ENCODE measurements around the gene BCAP31. TPM values are rescaled to one million over a fixed set of nuclear protein-coding genes. Genes with fewer than 3 reads are reported as not detected.

BCAP31 gene
- total RNA-seq, 1 experiment from 2014 or later, result 289 TPM

- CTCF ChIA-PET, result no interaction called here
- no TSS peak for BruUV-seq (replicated peaks)
- TF ChIP-seq CTCF (conservative IDR thresholded peaks at IDR 0.05; ENCODE audit: low read depth, low read length), result no peak
- TF ChIP-seq EZH2 (IDR thresholded peaks at IDR 0.05; ENCODE audit: low read length, unreplicated experiment), result no peak
- no peak for TF ChIP-seq EZH2phosphoT487 (IDR thresholded peaks at IDR 0.05; ENCODE audit: borderline replicate concordance, low read length)
Measured at GRCh38 chrX:153762626-153763173, 38.5 kb upstream of the BCAP31 start.

GRCh38 chrX:153761863-153762262 lies 37.7 kb upstream of the BCAP31 start:
- H3F3A ChIP-seq (ENCODE audit: low read length, unreplicated experiment), result no peaks in the 10 kb centered on the region
- no peak overlapping the region for H2AFZ ChIP-seq (ENCODE audit: low read length)
- no peak overlapping the region for H3K27ac ChIP-seq (ENCODE audit: low read length)
- no peak overlapping the region for H3K4me2 ChIP-seq (ENCODE audit: low read length)
- no peaks in the 10 kb centered on the region for H4K20me1 ChIP-seq (ENCODE audit: low read length)
- ATAC-seq (no peak), DNase-seq (no peak)
- H3K27me3 ChIP-seq (ENCODE audit: low read length), result no peaks in the 10 kb centered on the region
- intact Hi-C loops (cut with micrococcal nuclease), result loop anchor here (5.0 kb wide), 1 partner anchor 165 kb away; the partner anchor contains the start of gene ARHGAP4
- peaks cover 22% of the 10 kb centered on the region for H3K79me2 ChIP-seq (ENCODE audit: low read length)
- no peak overlapping the region for H3K9ac ChIP-seq (ENCODE audit: low read length)
- no peaks in the 10 kb centered on the region for H3K9me3 ChIP-seq (ENCODE audit: low read length)
- CTCF ChIA-PET, result no interaction called here
- no peak overlapping the region for H3K4me3 ChIP-seq (ENCODE audit: low read length)
- H3K4me1 ChIP-seq (ENCODE audit: insufficient read depth, low read length), result peaks cover 26% of the 10 kb centered on the region
- no peaks in the 10 kb centered on the region for H3K36me3 ChIP-seq (ENCODE audit: low read depth, low read length)
- POLR2A ChIA-PET (ENCODE audit: unreplicated experiment), result no interaction called here
- BruUV-seq (replicated peaks), result no TSS peak
- TF ChIP-seq EZH2phosphoT487 (IDR thresholded peaks at IDR 0.05; ENCODE audit: borderline replicate concordance, low read length) (no peak), EZH2 (IDR thresholded peaks at IDR 0.05; ENCODE audit: low read length, unreplicated experiment) (no peak), CTCF (conservative IDR thresholded peaks at IDR 0.05; ENCODE audit: low read depth, low read length) (no peak)
- no peaks in the 10 kb centered on the region for H3K9me2 ChIP-seq (replicated peaks; ENCODE audit: low read length)

More at GRCh38 chrX:153762626-153763173, 38.5 kb upstream of the BCAP31 start:
- Histone ChIP-seq H3K27ac (ENCODE audit: low read length) (no peak overlapping the region), H3K27me3 (ENCODE audit: low read length) (no peaks in the 10 kb centered on the region), H3K36me3 (ENCODE audit: low read depth, low read length) (no peaks in the 10 kb centered on the region), H3K4me3 (ENCODE audit: low read length) (no peak overlapping the region), H3K4me1 (ENCODE audit: insufficient read depth, low read length) (peaks cover 28% of the 10 kb centered on the region), H3F3A (ENCODE audit: low read length, unreplicated experiment) (no peaks in the 10 kb centered on the region), H2AFZ (ENCODE audit: low read length) (no peak overlapping the region), H3K9ac (ENCODE audit: low read length) (no peak overlapping the region), H3K9me3 (ENCODE audit: low read length) (no peaks in the 10 kb centered on the region), H4K20me1 (ENCODE audit: low read length) (no peaks in the 10 kb centered on the region), H3K9me2 (replicated peaks; ENCODE audit: low read length) (no peaks in the 10 kb centered on the region), H3K79me2 (ENCODE audit: low read length) (peaks cover 25% of the 10 kb centered on the region), H3K4me2 (ENCODE audit: low read length) (no peak overlapping the region)
- intact Hi-C loops (cut with micrococcal nuclease), result loop anchor here (5.0 kb wide), 1 partner anchor 165 kb away; the partner anchor contains the start of gene ARHGAP4
- no peak for DNase-seq
- POLR2A ChIA-PET (ENCODE audit: unreplicated experiment), result no interaction called here
- no peak for ATAC-seq

- Histone ChIP-seq H3K9me3 (ENCODE audit: low read length) (no peaks in the 10 kb centered on the region), H3K4me1 (ENCODE audit: insufficient read depth, low read length) (no peaks in the 10 kb centered on the region), H3K27me3 (ENCODE audit: low read length) (no peaks in the 10 kb centered on the region), H3K4me2 (ENCODE audit: low read length) (no peak overlapping the region), H3K36me3 (ENCODE audit: low read depth, low read length) (no peaks in the 10 kb centered on the region; the same call in 1 of the 2 replicates), H2AFZ (ENCODE audit: low read length) (no peak overlapping the region), H4K20me1 (ENCODE audit: low read length) (no peaks in the 10 kb centered on the region), H3K4me3 (ENCODE audit: low read length) (no peak overlapping the region), H3K9me2 (replicated peaks; ENCODE audit: low read length) (no peaks in the 10 kb centered on the region), H3F3A (ENCODE audit: low read length, unreplicated experiment) (no peaks in the 10 kb centered on the region), H3K27ac (ENCODE audit: low read length) (no peak overlapping the region), H3K9ac (ENCODE audit: low read length) (no peak overlapping the region), H3K79me2 (ENCODE audit: low read length) (no peaks in the 10 kb centered on the region)
- TF ChIP-seq CTCF (conservative IDR thresholded peaks at IDR 0.05; ENCODE audit: low read depth, low read length), result no peak; the same call in 1 of the 2 replicates
- TF ChIP-seq EZH2phosphoT487 (IDR thresholded peaks at IDR 0.05; ENCODE audit: borderline replicate concordance, low read length), result no peak
- TF ChIP-seq EZH2 (IDR thresholded peaks at IDR 0.05; ENCODE audit: low read length, unreplicated experiment), result no peak
- DNase-seq (no peak), ATAC-seq (peak; percentile 38; the same call in 1 of the 2 replicates)
- POLR2A ChIA-PET (ENCODE audit: unreplicated experiment), result no interaction called here
- intact Hi-C loops (cut with micrococcal nuclease), result no loop called here
- CTCF ChIA-PET, result interaction anchor here (0.7 to 1.0 kb wide), 2 partner anchors 11 to 173 kb away, joined by 4 to 7 read pairs; no protein-coding TSS in a partner anchor
- no TSS peak for BruUV-seq (replicated peaks)
Measured at GRCh38 chrX:153755136-153755535, 30.9 kb upstream of the BCAP31 start.

Measured in PC-3 (cell line).